Measurements from ENCODE around the gene PIM1.

- TF ChIP-seq ZNF707 (CRISPR knock-in tag; conservative IDR thresholded peaks at IDR 0.05) (no peak), CREBBP (IDR thresholded peaks at IDR 0.05; ENCODE audit: low read depth, low read length) (no peak), RFX1 (IDR thresholded peaks at IDR 0.05) (no peak), ZNF277 (CRISPR knock-in tag; IDR thresholded peaks at IDR 0.05; ENCODE audit: borderline replicate concordance) (no peak), RCOR1 (IDR thresholded peaks at IDR 0.05; ENCODE audit: borderline replicate concordance in 1 of 2, low read depth in 2 of 2, low read length in 2 of 2) (no peak), RAD51 (IDR thresholded peaks at IDR 0.05; ENCODE audit: borderline replicate concordance, low read depth) (no peak), MEF2D (tag; conservative IDR thresholded peaks at IDR 0.05; ENCODE audit: low read depth) (no peak), RBBP5 (IDR thresholded peaks at IDR 0.05; ENCODE audit: borderline replicate concordance, insufficient read depth, low read length, poor library complexity, severe bottlenecking) (no peak), CEBPB (tag; IDR thresholded peaks at IDR 0.05) (no peak), MAX (CRISPR knock-in tag; IDR thresholded peaks at IDR 0.05) (no peak), KDM5B (IDR thresholded peaks at IDR 0.05; ENCODE audit: insufficient replicate concordance, low read depth, low read length) (no peak), SMARCE1 (IDR thresholded peaks at IDR 0.05) (no peak)
- TF ChIP-seq, protein P1, sequence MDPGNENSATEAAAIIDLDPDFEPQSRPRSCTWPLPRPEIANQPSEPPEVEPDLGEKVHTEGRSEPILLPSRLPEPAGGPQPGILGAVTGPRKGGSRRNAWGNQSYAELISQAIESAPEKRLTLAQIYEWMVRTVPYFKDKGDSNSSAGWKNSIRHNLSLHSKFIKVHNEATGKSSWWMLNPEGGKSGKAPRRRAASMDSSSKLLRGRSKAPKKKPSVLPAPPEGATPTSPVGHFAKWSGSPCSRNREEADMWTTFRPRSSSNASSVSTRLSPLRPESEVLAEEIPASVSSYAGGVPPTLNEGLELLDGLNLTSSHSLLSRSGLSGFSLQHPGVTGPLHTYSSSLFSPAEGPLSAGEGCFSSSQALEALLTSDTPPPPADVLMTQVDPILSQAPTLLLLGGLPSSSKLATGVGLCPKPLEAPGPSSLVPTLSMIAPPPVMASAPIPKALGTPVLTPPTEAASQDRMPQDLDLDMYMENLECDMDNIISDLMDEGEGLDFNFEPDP (CRISPR knock-in tag; IDR thresholded peaks at IDR 0.05) = no peak
- TF ChIP-seq, protein P2, sequence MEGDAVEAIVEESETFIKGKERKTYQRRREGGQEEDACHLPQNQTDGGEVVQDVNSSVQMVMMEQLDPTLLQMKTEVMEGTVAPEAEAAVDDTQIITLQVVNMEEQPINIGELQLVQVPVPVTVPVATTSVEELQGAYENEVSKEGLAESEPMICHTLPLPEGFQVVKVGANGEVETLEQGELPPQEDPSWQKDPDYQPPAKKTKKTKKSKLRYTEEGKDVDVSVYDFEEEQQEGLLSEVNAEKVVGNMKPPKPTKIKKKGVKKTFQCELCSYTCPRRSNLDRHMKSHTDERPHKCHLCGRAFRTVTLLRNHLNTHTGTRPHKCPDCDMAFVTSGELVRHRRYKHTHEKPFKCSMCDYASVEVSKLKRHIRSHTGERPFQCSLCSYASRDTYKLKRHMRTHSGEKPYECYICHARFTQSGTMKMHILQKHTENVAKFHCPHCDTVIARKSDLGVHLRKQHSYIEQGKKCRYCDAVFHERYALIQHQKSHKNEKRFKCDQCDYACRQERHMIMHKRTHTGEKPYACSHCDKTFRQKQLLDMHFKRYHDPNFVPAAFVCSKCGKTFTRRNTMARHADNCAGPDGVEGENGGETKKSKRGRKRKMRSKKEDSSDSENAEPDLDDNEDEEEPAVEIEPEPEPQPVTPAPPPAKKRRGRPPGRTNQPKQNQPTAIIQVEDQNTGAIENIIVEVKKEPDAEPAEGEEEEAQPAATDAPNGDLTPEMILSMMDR (IDR thresholded peaks at IDR 0.05 in 2 of 3, conservative IDR thresholded peaks at IDR 0.05 in 1 of 3; ENCODE audit: insufficient read depth in 2 of 3, low read depth in 1 of 3, low read length in 3 of 3) = no peak
These were observed 36.7 kb downstream of the PIM1 start for GRCh38 chr6:37206622-37207021.
